Activated T-cell treated with anti-CD3 and anti-CD28 coated beads for 24 hours (primary cell): ENCODE data around the gene BPI.
"Not testable (repeated sequence)": the region's sequence is repeated elsewhere in the genome, so short reads cannot be mapped to it uniquely, and the experiment has no call there.

Experiments used
- DNase-seq: peaks from one replicate; pipeline ENCODE4 v3.0.0-alpha.2; 2020; ENCODE audit warnings: low read depth

Gene BPI

DNA sequence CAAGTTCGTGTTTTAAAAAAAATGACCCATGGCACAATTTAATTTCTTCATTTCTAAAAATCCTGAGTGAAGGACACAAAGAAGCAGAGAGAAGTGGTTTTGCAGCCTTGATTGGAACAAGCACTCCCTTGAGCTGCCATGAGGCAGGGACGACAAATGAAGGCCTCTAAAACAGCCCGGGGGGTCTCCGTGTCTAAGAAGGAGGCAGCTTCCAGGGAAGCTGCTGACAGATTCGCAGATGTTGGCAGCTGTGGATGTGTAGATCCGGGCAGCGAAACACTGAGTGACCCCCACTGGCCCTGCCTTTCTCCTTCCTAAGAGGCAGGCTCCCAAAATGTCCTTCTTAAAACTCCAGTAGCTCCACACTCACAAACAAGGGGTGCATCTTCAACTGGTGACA is 32.8 kb downstream of the BPI start:
- no peak for DNase-seq

- DNase-seq: no peak
These were observed 33.7 kb downstream of the BPI start for GRCh38 chr20:38337561-38338140.

- no peak for DNase-seq
These were observed 35.0 kb downstream of the BPI start for GRCh38 chr20:38338849-38339520.

GRCh38 chr20:38339521-38339896 is 35.6 kb downstream of the BPI start:
- not testable (repeated sequence) for DNase-seq

DNA sequence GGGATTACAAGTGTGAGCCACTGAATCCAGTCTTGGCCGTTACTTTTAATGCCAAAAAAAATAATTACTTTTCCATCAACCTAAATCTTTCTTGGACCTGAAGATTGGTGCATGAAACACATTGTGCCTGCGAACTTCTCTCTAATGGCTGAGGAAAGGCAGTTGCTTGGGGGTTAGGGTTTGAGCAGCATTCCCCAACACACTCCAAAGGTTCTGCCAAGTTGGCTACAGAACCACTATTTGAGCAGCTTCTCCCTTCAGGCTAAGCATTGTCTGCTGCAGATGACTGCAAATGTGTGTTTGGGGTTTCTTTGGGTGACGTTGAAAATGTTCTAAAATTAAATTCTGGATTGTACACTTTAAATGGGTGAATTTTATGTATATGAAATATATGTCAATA is 36.0 kb downstream of the BPI start:
- DNase-seq: no peak

DNA sequence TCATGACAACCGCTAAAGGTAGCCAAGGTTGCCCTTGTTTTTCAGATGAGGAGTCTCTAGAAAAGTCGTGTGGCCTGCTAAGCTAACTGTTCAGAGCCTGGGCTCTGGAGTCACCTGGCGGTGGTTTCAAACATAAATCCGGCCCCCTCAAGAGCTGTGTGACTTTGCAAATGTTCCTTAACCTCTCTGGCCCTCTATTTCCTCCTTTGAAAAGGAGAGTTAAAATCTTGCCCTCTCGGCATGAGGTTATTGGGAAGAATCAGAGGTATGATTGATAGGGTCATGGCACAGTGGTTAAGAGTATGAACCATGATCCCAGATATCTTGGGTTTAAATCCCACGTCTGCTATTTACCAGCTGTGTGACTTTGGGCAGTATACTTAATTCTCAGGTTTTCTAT is 36.7 kb downstream of the BPI start:
- DNase-seq: no peak

DNA sequence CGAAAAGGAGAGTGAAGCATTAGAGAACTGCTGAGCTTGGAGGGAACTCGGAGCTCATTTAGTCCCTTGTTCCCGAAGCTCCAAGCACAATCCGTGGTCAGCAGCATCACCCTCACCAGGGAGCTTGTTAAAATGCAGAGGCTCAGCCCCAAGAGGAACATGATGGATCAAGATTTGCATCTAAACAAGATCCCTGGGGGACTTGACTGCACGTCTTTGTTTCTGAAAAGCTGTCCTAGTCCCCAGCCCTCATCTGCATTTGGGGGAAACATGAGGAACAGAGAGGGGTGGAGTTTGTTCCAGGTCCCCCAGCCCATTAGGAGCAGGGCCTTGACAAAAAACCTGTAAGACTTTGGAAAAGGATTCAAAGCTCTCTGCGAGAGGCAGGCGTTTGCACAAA is 38.3 kb downstream of the BPI start:
- no peak for DNase-seq

GRCh38 chr20:38342713-38343310 is 38.9 kb downstream of the BPI start:
- DNase-seq: no peak

- no peak for DNase-seq
These were observed 39.6 kb downstream of the BPI start for GRCh38 chr20:38343311-38344106.

DNA sequence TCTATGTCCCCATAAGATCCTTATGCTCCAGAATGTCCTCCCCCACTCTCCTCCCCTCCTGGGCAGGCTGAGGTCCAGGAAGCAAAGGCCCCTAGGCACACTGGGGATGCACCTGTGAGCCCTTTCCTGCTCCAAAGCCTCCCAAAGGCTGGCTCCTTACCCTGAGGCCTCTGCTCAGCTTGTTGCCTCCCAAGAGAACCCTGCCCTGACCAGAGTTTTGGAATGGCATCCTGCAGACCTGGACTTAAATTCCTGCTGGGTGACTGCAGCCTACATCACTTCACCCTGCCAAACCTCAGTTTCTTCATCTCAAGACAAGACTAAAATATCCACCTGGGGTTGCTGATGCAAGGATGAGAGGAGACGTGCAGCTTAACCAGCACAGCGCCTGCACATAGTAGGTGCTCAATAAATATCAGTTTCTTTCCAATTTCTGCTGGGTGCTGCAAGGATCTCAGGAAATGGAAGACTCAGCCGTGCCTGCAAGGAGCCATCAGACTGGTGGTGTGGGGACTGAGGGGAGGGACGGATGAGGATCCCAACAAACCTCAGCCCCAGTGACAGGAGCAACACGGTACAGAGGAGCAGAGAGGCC is 40.2 kb downstream of the BPI start:
- no peak for DNase-seq

- no peak for DNase-seq
These were observed 41.7 kb downstream of the BPI start for GRCh38 chr20:38345643-38346042.

- no peak for DNase-seq
These were observed 42.3 kb downstream of the BPI start, which contains the start of gene LBP for GRCh38 chr20:38346247-38346651. TSS of gene LBP (plus strand) at chr20:38346482. CDS start at chr20:38346517, 35 bp downstream.

- no peak for DNase-seq
These were observed 42.8 kb downstream of the BPI start for GRCh38 chr20:38346741-38347140.

DNA sequence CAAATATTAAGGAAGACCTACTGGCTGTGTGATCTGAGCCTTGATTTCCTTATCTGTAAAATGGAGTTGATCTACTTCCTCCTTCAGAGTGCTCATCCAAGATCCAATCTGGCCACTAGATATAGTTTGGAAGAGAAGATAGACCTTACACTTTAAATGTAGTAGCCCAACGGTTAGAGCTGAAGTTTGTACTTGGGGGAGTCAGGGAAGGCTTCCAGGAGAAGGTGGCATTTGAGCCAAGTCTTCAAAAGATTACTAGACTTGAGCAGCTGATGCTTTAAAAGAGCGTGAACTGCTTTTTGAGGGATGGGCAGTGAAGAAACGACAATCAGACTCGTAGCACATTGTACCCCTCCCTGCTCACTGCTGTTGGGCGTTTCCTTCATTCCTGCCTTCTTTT is 45.9 kb downstream of the BPI start:
- no peak for DNase-seq

GRCh38 chr20:38350879-38351775 is 47.2 kb downstream of the BPI start:
- no peak for DNase-seq

DNA sequence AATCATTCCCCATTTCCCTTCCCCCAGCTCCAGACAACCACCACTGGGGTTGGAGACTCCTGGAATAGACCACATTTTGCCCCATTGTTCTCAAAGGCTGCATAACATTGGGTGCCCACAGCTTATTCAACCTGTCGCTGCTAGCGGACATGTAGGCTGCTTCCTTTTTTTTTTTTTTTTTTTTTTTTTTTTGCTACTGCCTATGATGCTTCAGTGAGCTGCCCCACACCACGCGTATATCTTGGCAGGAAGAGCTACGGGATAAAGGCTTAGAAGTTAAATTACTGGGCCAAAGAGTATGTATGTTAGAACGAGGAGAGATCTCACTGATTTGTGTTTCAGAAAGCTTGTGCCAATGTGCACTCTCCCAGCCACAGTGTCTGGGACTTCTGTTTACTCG is 49.4 kb downstream of the BPI start:
- DNase-seq: no peak

DNA sequence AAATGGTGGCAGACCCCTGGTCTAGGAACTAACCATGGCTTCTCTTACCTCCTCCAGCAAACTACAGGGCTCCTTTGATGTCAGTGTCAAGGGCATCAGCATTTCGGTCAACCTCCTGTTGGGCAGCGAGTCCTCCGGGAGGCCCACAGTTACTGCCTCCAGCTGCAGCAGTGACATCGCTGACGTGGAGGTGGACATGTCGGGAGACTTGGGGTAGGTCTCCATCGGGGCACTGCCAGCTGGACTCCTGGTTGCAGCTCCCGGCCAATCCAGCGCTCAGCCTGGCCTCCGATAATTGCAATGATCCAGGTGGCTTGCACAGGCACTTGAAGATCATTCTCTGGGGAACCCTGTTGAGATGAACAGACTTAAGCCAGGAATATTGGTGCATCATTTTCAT is 50.3 kb downstream of the BPI start:
- no peak for DNase-seq

DNA sequence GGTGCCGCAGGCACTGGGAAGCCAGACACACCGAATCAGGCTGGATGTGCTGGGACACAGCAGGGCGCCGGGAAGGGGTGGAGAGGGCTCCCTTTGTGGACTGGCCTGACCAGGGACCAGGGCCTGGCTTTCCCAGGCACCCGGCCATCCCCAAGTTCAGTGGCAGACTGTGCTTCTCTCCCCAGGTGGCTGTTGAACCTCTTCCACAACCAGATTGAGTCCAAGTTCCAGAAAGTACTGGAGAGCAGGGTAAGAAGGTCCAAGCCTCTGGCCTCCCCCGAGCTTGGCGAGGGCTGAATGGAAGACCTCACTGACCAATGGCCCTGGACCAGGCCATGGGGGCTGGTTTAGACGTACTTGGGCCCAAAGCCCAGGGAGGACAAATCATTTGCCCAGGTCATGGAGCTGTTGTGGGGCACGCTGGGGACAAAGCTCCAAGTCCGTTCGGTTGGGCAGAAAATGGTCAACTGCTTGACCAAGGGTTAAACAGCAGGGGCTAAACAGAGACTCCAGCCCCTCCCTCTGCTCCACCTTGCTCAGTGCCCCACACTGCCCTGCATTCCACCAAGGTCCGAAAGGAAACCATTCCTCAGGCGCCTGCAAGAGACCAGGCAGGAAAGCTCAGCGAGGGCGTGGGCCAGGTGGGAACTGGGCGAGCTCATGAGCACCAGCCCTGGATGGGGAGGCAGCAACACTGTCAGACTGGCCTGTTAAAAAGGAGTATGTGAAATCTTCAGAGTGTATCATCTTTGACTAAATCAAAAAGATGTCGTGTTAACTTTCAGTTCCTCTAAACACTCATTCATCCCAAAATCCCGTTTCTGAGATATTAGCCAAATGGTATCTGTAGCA is 51.4 kb downstream of the BPI start:
- no peak for DNase-seq

- no peak for DNase-seq
These were observed 53.8 kb downstream of the BPI start for GRCh38 chr20:38357653-38358207.

GRCh38 chr20:38358556-38358955 is 54.6 kb downstream of the BPI start:
- DNase-seq: no peak
